ENCODE data around the gene SMIM44.

GRCh38 chr19:3524078-3524842, 41.0 kb upstream of the SMIM44 start:
- TF ChIP-seq ZFP3 (CRISPR knock-in tag; IDR thresholded peaks at IDR 0.05) (no peak), ARNTL (CRISPR knock-in tag; IDR thresholded peaks at IDR 0.05; ENCODE audit: borderline replicate concordance, low read depth) (no peak), PATZ1 (CRISPR knock-in tag; IDR thresholded peaks at IDR 0.05; ENCODE audit: borderline replicate concordance) (no peak), ZNF565 (CRISPR knock-in tag; conservative IDR thresholded peaks at IDR 0.05; ENCODE audit: low read depth) (no peak), RARB (CRISPR knock-in tag; IDR thresholded peaks at IDR 0.05) (no peak), CREB5 (CRISPR knock-in tag; IDR thresholded peaks at IDR 0.05; ENCODE audit: low read depth) (no peak), ISL1 (CRISPR knock-in tag; IDR thresholded peaks at IDR 0.05) (no peak), TOX (CRISPR knock-in tag; IDR thresholded peaks at IDR 0.05; ENCODE audit: borderline replicate concordance) (no peak), GLIS3 (CRISPR knock-in tag; IDR thresholded peaks at IDR 0.05) (no peak), ESRRG (CRISPR knock-in tag; IDR thresholded peaks at IDR 0.05) (no peak), PPARA (CRISPR knock-in tag; IDR thresholded peaks at IDR 0.05; ENCODE audit: borderline replicate concordance) (no peak), POU6F1 (CRISPR knock-in tag; IDR thresholded peaks at IDR 0.05; ENCODE audit: borderline replicate concordance, low read depth) (no peak), CSDC2 (CRISPR knock-in tag; IDR thresholded peaks at IDR 0.05) (no peak)

Data from SK-N-SH treated with all-trans-retinoic acid at 6 μM for 48 hours (cell line).